Osteoblast (primary cell): Measurements from ENCODE around the gene BCL2. TPM values are rescaled to one million over a fixed set of nuclear protein-coding genes. Genes with fewer than 3 reads are reported as not detected.
"Not testable (repeated sequence)": the region's sequence is repeated elsewhere in the genome, so short reads cannot be mapped to it uniquely, and the experiment has no call there.

Experiments
- DNase-seq: peaks from one replicate; pipeline ENCODE4 v3.0.0; 2011; ENCODE audit warnings: low spot score, mixed read lengths; ENCODE audit not compliant: insufficient read length; ENCODE audit errors: missing footprints
- H2AFZ ChIP-seq: 2 replicates; pipeline ENCODE4 v1.6.0; 2011; ENCODE audit warnings: mild to moderate bottlenecking, low read length
- H3K27ac ChIP-seq: 2 replicates; pipeline ENCODE4 v1.5.1; 2011; ENCODE audit warnings: mild to moderate bottlenecking, low read depth, low read length, moderate library complexity
- H3K27me3 ChIP-seq: 2 replicates; pipeline ENCODE4 v1.6.0; 2012; ENCODE audit warnings: mild to moderate bottlenecking, control low read depth, inconsistent platforms, low read length, moderate library complexity; ENCODE audit not compliant: insufficient read depth
- H3K36me3 ChIP-seq: 2 replicates; pipeline ENCODE4 v1.5.1; 2011; ENCODE audit warnings: mild to moderate bottlenecking, low read length, control low read depth, moderate library complexity; ENCODE audit not compliant: insufficient read depth
- H3K4me1 ChIP-seq: 2 replicates; pipeline ENCODE4 v1.5.1; 2011; ENCODE audit warnings: mild to moderate bottlenecking, low read length, control low read depth, moderate library complexity; ENCODE audit not compliant: insufficient read depth
- H3K4me2 ChIP-seq: 2 replicates; pipeline ENCODE4 v1.6.0; 2011; ENCODE audit warnings: mild to moderate bottlenecking, low read length; ENCODE audit not compliant: insufficient read depth
- H3K4me3 ChIP-seq: fragments of 200-600 bp; sonication (generic); 3 replicates; pipeline ENCODE4 v1.5.1; 2012; ENCODE audit warnings: mild to moderate bottlenecking, low read length, inconsistent platforms; ENCODE audit not compliant: insufficient read depth
- H3K79me2 ChIP-seq: 2 replicates; pipeline ENCODE4 v1.6.0; 2012; ENCODE audit warnings: mild to moderate bottlenecking, low read length, control low read depth, inconsistent platforms; ENCODE audit not compliant: insufficient read depth
- H3K9me3 ChIP-seq: 2 replicates; pipeline ENCODE4 v1.5.1; 2011; ENCODE audit warnings: low read depth, low read length, control low read depth
- H4K20me1 ChIP-seq: 2 replicates; pipeline ENCODE4 v1.6.0; 2012; ENCODE audit warnings: mild to moderate bottlenecking, low read length, control low read depth; ENCODE audit not compliant: insufficient read depth
- CTCF ChIP-seq: IDR thresholded peaks from 2 replicates; pipeline ENCODE4 v1.5.1; 2011; ENCODE audit warnings: mild to moderate bottlenecking, low read depth, low read length, moderate library complexity; ENCODE audit errors: extremely low read depth
- total RNA-seq: library from RNA; depleted of rRNA; stranded (reverse); fragments of >200 nt; gene quantifications from 2 replicates; pipeline ENCODE4 v1.2.3, GENCODE V29; 2012

The BCL2 gene
- total RNA-seq, 1 donor = 11.9 TPM

GRCh38 chr18:63191413-63191812 lies 128.2 kb downstream of the BCL2 start:
- Histone ChIP-seq H4K20me1 (no peaks in the 10 kb centered on the region), H3K4me2 (no peak overlapping the region), H3K27me3 (no peaks in the 10 kb centered on the region), H3K27ac (no peak overlapping the region), H3K4me3 (no peak overlapping the region), H3K36me3 (no peaks in the 10 kb centered on the region), H3K9me3 (no peaks in the 10 kb centered on the region), H2AFZ (no peak overlapping the region), H3K79me2 (no peaks in the 10 kb centered on the region), H3K4me1 (no peaks in the 10 kb centered on the region)
- DNase-seq = no peak
- no peak for TF ChIP-seq CTCF

- DNase-seq, H3K27ac ChIP-seq, H3K4me2 ChIP-seq, H3K27me3 ChIP-seq, H3K79me2 ChIP-seq, H3K9me3 ChIP-seq, H3K4me3 ChIP-seq, H3K36me3 ChIP-seq, H4K20me1 ChIP-seq, H2AFZ ChIP-seq, H3K4me1 ChIP-seq: not testable (repeated sequence)
Measured at GRCh38 chr18:63190838-63191237, 128.7 kb downstream of the BCL2 start.

- H3K36me3 ChIP-seq = no peaks in the 10 kb centered on the region
- H2AFZ ChIP-seq = no peak overlapping the region
- H3K9me3 ChIP-seq = no peaks in the 10 kb centered on the region
- DNase-seq = no peak
- H3K27ac ChIP-seq = no peak overlapping the region
- no peaks in the 10 kb centered on the region for H3K79me2 ChIP-seq
- no peaks in the 10 kb centered on the region for H4K20me1 ChIP-seq
- no peak overlapping the region for H3K4me2 ChIP-seq
- H3K4me1 ChIP-seq = no peaks in the 10 kb centered on the region
- TF ChIP-seq CTCF = no peak
- no peak overlapping the region for H3K4me3 ChIP-seq
- H3K27me3 ChIP-seq = no peaks in the 10 kb centered on the region
Measured at GRCh38 chr18:63189817-63190216, 129.8 kb downstream of the BCL2 start.

- no peaks in the 10 kb centered on the region for H3K79me2 ChIP-seq
- H3K4me1 ChIP-seq = no peaks in the 10 kb centered on the region
- DNase-seq = no peak
- H2AFZ ChIP-seq = no peak overlapping the region
- no peaks in the 10 kb centered on the region for H3K27me3 ChIP-seq
- no peaks in the 10 kb centered on the region for H3K36me3 ChIP-seq
- H3K4me3 ChIP-seq = no peak overlapping the region
- no peak overlapping the region for H3K4me2 ChIP-seq
- no peaks in the 10 kb centered on the region for H4K20me1 ChIP-seq
- H3K9me3 ChIP-seq = no peaks in the 10 kb centered on the region
- no peak overlapping the region for H3K27ac ChIP-seq
- TF ChIP-seq CTCF = no peak
Measured at GRCh38 chr18:63189041-63189440, 130.5 kb downstream of the BCL2 start.
